Hepatocyte (in vitro differentiated cells): ENCODE results near the gene LTO1. TPM values are rescaled to one million over a fixed set of nuclear protein-coding genes. Genes with fewer than 3 reads are reported as not detected.

Experiments used
- DNase-seq: peaks from one replicate; pipeline ENCODE4 v3.0.0-alpha.2; 2016; ENCODE audit warnings: low spot score
- H2AFZ ChIP-seq: fragments of 200-600 bp; sonication (generic); 2 replicates; pipeline ENCODE4 v1.6.0; 2016; ENCODE audit warnings: antibody characterized with exemption, mild to moderate bottlenecking
- H3K27ac ChIP-seq: fragments of 200-600 bp; sonication (generic); 2 replicates; pipeline ENCODE4 v1.5.1; 2016; ENCODE audit warnings: mild to moderate bottlenecking
- H3K27me3 ChIP-seq: fragments of 200-600 bp; sonication (generic); 2 replicates; pipeline ENCODE4 v1.6.1; 2016
- H3K36me3 ChIP-seq: fragments of 200-600 bp; sonication (generic); replicated peaks from 2 replicates; pipeline ENCODE4 v1.5.1; 2016; ENCODE audit warnings: low read depth; ENCODE audit not compliant: insufficient read depth
- H3K4me1 ChIP-seq: fragments of 200-600 bp; sonication (generic); 2 replicates; pipeline ENCODE4 v1.5.1; 2016; ENCODE audit warnings: mild to moderate bottlenecking, moderate library complexity; ENCODE audit not compliant: insufficient read depth
- H3K4me2 ChIP-seq: fragments of 200-600 bp; sonication (generic); 2 replicates; pipeline ENCODE4 v1.6.0; 2016
- H3K4me3 ChIP-seq: fragments of 200-600 bp; sonication (generic); 2 replicates; pipeline ENCODE4 v1.5.1; 2016; ENCODE audit warnings: mild to moderate bottlenecking
- H3K79me2 ChIP-seq: fragments of 200-600 bp; sonication (generic); 2 replicates; pipeline ENCODE4 v1.6.0; 2017; ENCODE audit warnings: mild to moderate bottlenecking
- H3K9me2 ChIP-seq: fragments of 200-600 bp; sonication (generic); replicated peaks from 2 replicates; pipeline ENCODE4 v1.6.0; 2017; ENCODE audit warnings: mild to moderate bottlenecking; ENCODE audit not compliant: insufficient read depth
- H3K9me3 ChIP-seq: fragments of 200-600 bp; sonication (generic); 2 replicates; pipeline ENCODE4 v1.5.1; 2016; ENCODE audit warnings: low read depth, mild to moderate bottlenecking
- H4K20me1 ChIP-seq: fragments of 200-600 bp; sonication (generic); 2 replicates; pipeline ENCODE4 v1.6.0; 2016; ENCODE audit warnings: mild to moderate bottlenecking; ENCODE audit not compliant: insufficient read depth, poor library complexity, severe bottlenecking
- CTCF ChIP-seq: fragments of 200-600 bp; sonication (generic); IDR thresholded peaks from 2 replicates; pipeline ENCODE4 v1.5.1; 2016; ENCODE audit warnings: antibody characterized with exemption, mild to moderate bottlenecking; ENCODE audit not compliant: poor library complexity
- EZH2 ChIP-seq: fragments of 200-600 bp; sonication (generic); IDR thresholded peaks from 2 replicates; pipeline ENCODE4 v1.6.1; 2016; ENCODE audit warnings: antibody characterized with exemption, mild to moderate bottlenecking, borderline replicate concordance
- EZH2phosphoT487 ChIP-seq: fragments of 200-600 bp; sonication (generic); IDR thresholded peaks from one replicate; pipeline ENCODE4 v1.6.1; 2018; ENCODE audit warnings: antibody characterized with exemption, mild to moderate bottlenecking, low read depth, moderate library complexity; ENCODE audit not compliant: unreplicated experiment, severe bottlenecking
- WGBS: methylation state at CpG from one replicate; pipeline ENCODE4 v1.1.6; 2016; ENCODE audit warnings: low lambda C conversion rate; ENCODE audit errors: missing lambda C conversion rate; 5-methylcytosine and 5-hydroxymethylcytosine counted together
- polyA plus RNA-seq: library from polyadenylated mRNA; unstranded; fragments of >200 nt; fragmentation: Nextera tagmentation; extraction: Ambion mirVana; gene quantifications from 2 replicates; pipeline ENCODE4 v1.2.1, GENCODE V29; 2016
- total RNA-seq: library from RNA; depleted of rRNA; stranded (reverse); fragments of >200 nt; gene quantifications from 2 replicates; pipeline ENCODE4 v1.2.3, GENCODE V29; 2014

Gene LTO1
- 13.4 and 32.9 TPM in 2 replicates for total RNA-seq
- 12.6 and 19.6 TPM in 2 replicates for polyA plus RNA-seq

- H3K9me3 ChIP-seq: no peaks in the 10 kb centered on the region
- peak; percentile 98 for DNase-seq
- peaks cover 6% of the 10 kb centered on the region for H3K4me1 ChIP-seq
- H3K27me3 ChIP-seq: no peaks in the 10 kb centered on the region
- H3K4me2 ChIP-seq: peak within 1 kb of the TSS; percentile 96
- H3K9me2 ChIP-seq: no peaks in the 10 kb centered on the region
- no peak for TF ChIP-seq CTCF
- no peaks in the 10 kb centered on the region for H4K20me1 ChIP-seq
- H3K27ac ChIP-seq: peak within 1 kb of the TSS; percentile 94
- peak within 1 kb of the TSS; percentile 84 for H2AFZ ChIP-seq
- H3K79me2 ChIP-seq: peaks cover 25% of the 10 kb centered on the region
- WGBS: 5% methylated on average over 71 of the region's 72 CpGs
- no peaks in the 10 kb centered on the region for H3K36me3 ChIP-seq
- H3K4me3 ChIP-seq: peak within 1 kb of the TSS; percentile 72
Observed at GRCh38 chr11:69674886-69675714, at the start of gene LTO1. TSS of gene LTO1 (minus strand) at chr11:69675353. CDS start at chr11:69675239, 114 bp downstream.

GRCh38 chr11:69721745-69722144 is 46.6 kb upstream of the LTO1 start:
- Histone ChIP-seq H3K9me3 (no peaks in the 10 kb centered on the region), H2AFZ (no peak overlapping the region), H4K20me1 (no peaks in the 10 kb centered on the region), H3K4me2 (no peak overlapping the region), H3K4me3 (no peak overlapping the region), H3K27ac (no peak overlapping the region), H3K36me3 (no peaks in the 10 kb centered on the region), H3K9me2 (no peaks in the 10 kb centered on the region), H3K27me3 (peaks cover 21% of the 10 kb centered on the region), H3K4me1 (no peaks in the 10 kb centered on the region), H3K79me2 (no peaks in the 10 kb centered on the region)
- WGBS: 62% methylated on average over 9 of the region's 9 CpGs
- TF ChIP-seq EZH2: no peak
- TF ChIP-seq CTCF: peak; percentile 26
- DNase-seq: no peak

- Histone ChIP-seq H3K9me2 (no peaks in the 10 kb centered on the region), H3K27ac (no peak overlapping the region), H3K4me2 (no peak overlapping the region), H4K20me1 (no peaks in the 10 kb centered on the region), H3K27me3 (peaks cover 21% of the 10 kb centered on the region), H2AFZ (no peak overlapping the region), H3K79me2 (no peaks in the 10 kb centered on the region), H3K4me1 (no peaks in the 10 kb centered on the region), H3K9me3 (no peaks in the 10 kb centered on the region), H3K4me3 (no peak overlapping the region), H3K36me3 (no peaks in the 10 kb centered on the region)
- no peak for DNase-seq
- no peak for TF ChIP-seq EZH2phosphoT487
- no peak for TF ChIP-seq CTCF
- no peak for TF ChIP-seq EZH2
- WGBS: 84% methylated on average over 14 of the region's 14 CpGs
Observed at GRCh38 chr11:69721106-69721505, 46.0 kb upstream of the LTO1 start.
